Esophagus squamous epithelium (tissue), 4 donors: ENCODE measurements around the gene OCIAD2.

Experiments used
- CTCF ChIP-seq, 6 experiments: fragments of 450-650 bp in 4 of 6; fragments of 200-600 bp in 2 of 6; sonication (generic) in 2 of 6; IDR thresholded peaks; one replicate each; pipeline ENCODE4 v1.5.1; 2016 to 2019; ENCODE audit warnings: antibody characterized with exemption in 6 of 6, mild to moderate bottlenecking in 4 of 6, moderate library complexity in 4 of 6
- POLR2A ChIP-seq, 4 donors: fragments of 450-650 bp; IDR thresholded peaks; one replicate each; pipeline ENCODE4 v1.6.1; 2017; ENCODE audit warnings: antibody characterized with exemption in 4 of 4, mild to moderate bottlenecking in 4 of 4, moderate library complexity in 3 of 4

GRCh38 chr4:48896845-48897244 lies 9.7 kb downstream of the OCIAD2 start:
- no peak for TF ChIP-seq CTCF (IDR thresholded peaks at IDR 0.05)
- TF ChIP-seq POLR2A (IDR thresholded peaks at IDR 0.05) = no peak
